SH-SY5Y (cell line): ENCODE results near the gene RLIM.

Source experiments
- GATA2 ChIP-seq: IDR thresholded peaks from 2 replicates; pipeline ENCODE4 v1.6.1; 2011; ENCODE audit warnings: mild to moderate bottlenecking, low read depth, low read length
- GATA3 ChIP-seq: IDR thresholded peaks from 2 replicates; pipeline ENCODE4 v1.6.1; 2011; ENCODE audit warnings: low read depth, mild to moderate bottlenecking, low read length, moderate library complexity

DNA sequence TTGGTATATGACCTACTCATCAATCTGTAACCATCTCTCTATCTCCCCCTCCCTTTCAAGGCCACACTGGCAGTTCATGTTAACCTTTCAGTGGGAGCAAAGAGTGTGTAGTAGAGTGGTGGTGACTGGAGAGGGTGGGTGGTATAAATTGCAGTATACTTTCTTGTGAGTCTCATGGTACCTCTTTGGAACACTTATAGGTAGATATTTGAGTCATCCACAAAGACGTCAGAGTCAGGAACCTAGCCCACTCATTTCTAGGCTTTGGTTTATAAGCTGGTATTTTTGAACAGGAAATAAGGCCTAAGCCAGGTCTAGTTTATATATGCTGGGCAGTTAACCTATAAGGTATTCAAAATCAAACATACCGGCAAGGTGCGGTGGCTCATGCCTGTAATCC, 36.3 kb downstream of the RLIM start:
- no peak for TF ChIP-seq GATA2
- no peak for TF ChIP-seq GATA3
